ENCODE results near the gene F2R. TPM values are rescaled to one million over a fixed set of nuclear protein-coding genes. Genes with fewer than 3 reads are reported as not detected.
A peak's percentile ranks its signal among the peaks of the same experiment; 100 is the strongest.
"Not testable (repeated sequence)": the region's sequence is repeated elsewhere in the genome, so short reads cannot be mapped to it uniquely, and the experiment has no call there.

The F2R gene
- total RNA-seq, 2 experiments from 2014 or later, result 39.7 to 44.7 TPM

GRCh38 chr5:76733049-76733417 is 17.1 kb downstream of the F2R start:
- H3K4me1 Mint-ChIP-seq, result peaks cover 68% of the 10 kb centered on the region

GRCh38 chr5:76735762-76736545 is 20.0 kb downstream of the F2R start:
- H3K27ac Mint-ChIP-seq, result peak overlapping the region; percentile 74
- CTCF ChIA-PET, result interaction anchor here (0.7 to 6.6 kb wide), 10 partner anchors 9 to 332 kb away, joined by 3 to 67 read pairs (median 4); no protein-coding TSS in a partner anchor
- H3K4me1 Mint-ChIP-seq, result peaks cover 85% of the 10 kb centered on the region
- ATAC-seq, result no peak
- no peaks in the 10 kb centered on the region for H3K9me3 Mint-ChIP-seq (ENCODE audit: low read depth)
- DNase-seq, result peak; percentile 38
- no peaks in the 10 kb centered on the region for H3K27me3 Mint-ChIP-seq
- no peak overlapping the region for H3K4me3 Mint-ChIP-seq
- H3K36me3 Mint-ChIP-seq, result peaks cover 40% of the 10 kb centered on the region

More at GRCh38 chr5:76733049-76733417, 17.1 kb downstream of the F2R start:
- H3K9me3 Mint-ChIP-seq (ENCODE audit: low read depth), result peaks cover 22% of the 10 kb centered on the region
- CTCF ChIA-PET, result interaction anchor here (1.2 to 2.8 kb wide), 9 partner anchors 11 to 297 kb away, joined by 3 to 18 read pairs (median 6); partner anchors contain the start of genes AGGF1 and F2R
- peak overlapping the region; percentile 95 for H3K27ac Mint-ChIP-seq
- peak overlapping the region; percentile 65 for H3K4me3 Mint-ChIP-seq
- H3K36me3 Mint-ChIP-seq, result peaks cover 67% of the 10 kb centered on the region
- ATAC-seq (peak; percentile 86), DNase-seq (peak; percentile 94)
- H3K27me3 Mint-ChIP-seq, result no peaks in the 10 kb centered on the region

- peaks cover 86% of the 10 kb centered on the region for H3K4me1 Mint-ChIP-seq
- H3K9me3 Mint-ChIP-seq (ENCODE audit: low read depth), result no peaks in the 10 kb centered on the region
- DNase-seq (peak; percentile 37), ATAC-seq (no peak)
- peak overlapping the region; percentile 87 for H3K27ac Mint-ChIP-seq
- CTCF ChIA-PET, result interaction anchor here (0.6 to 6.6 kb wide), 15 partner anchors 8 to 194 kb away, joined by 3 to 67 read pairs (median 4); no protein-coding TSS in a partner anchor
- H3K36me3 Mint-ChIP-seq, result peaks cover 34% of the 10 kb centered on the region
- H3K4me3 Mint-ChIP-seq, result peak overlapping the region; percentile 41
- no peaks in the 10 kb centered on the region for H3K27me3 Mint-ChIP-seq
Observed at GRCh38 chr5:76736679-76737556, 21.0 kb downstream of the F2R start.

GRCh38 chr5:76737846-76738245 is 21.9 kb downstream of the F2R start:
- H3K4me3 Mint-ChIP-seq, result peak overlapping the region; percentile 65
- H3K9me3 Mint-ChIP-seq (ENCODE audit: low read depth), result no peaks in the 10 kb centered on the region
- H3K36me3 Mint-ChIP-seq, result peaks cover 28% of the 10 kb centered on the region
- CTCF ChIA-PET, result interaction anchor here (1.0 to 6.6 kb wide), 13 partner anchors 9 to 293 kb away, joined by 3 to 67 read pairs (median 4); no protein-coding TSS in a partner anchor
- ATAC-seq, result no peak
- H3K4me1 Mint-ChIP-seq, result peaks cover 78% of the 10 kb centered on the region
- H3K27ac Mint-ChIP-seq, result peak overlapping the region; percentile 97
- no peaks in the 10 kb centered on the region for H3K27me3 Mint-ChIP-seq
- peak; percentile 33 for DNase-seq

GRCh38 chr5:76741506-76741905 is 25.6 kb downstream of the F2R start:
- not testable (repeated sequence) for H3K36me3 Mint-ChIP-seq; H3K4me3 Mint-ChIP-seq; H3K9me3 Mint-ChIP-seq (ENCODE audit: low read depth); H3K27me3 Mint-ChIP-seq; ATAC-seq
- Mint-ChIP-seq H3K27ac (peak overlapping the region; percentile 0), H3K4me1 (peaks cover 49% of the 10 kb centered on the region)
- CTCF ChIA-PET, result interaction anchor here (1.3 to 6.6 kb wide), 3 partner anchors 11 to 114 kb away, joined by 4 to 67 read pairs (median 5); no protein-coding TSS in a partner anchor
- DNase-seq, result peak; percentile 37

GRCh38 chr5:76742583-76742982 is 26.7 kb downstream of the F2R start:
- H3K27ac Mint-ChIP-seq, result no peak overlapping the region
- CTCF ChIA-PET, result interaction anchor here (0.9 to 1.2 kb wide), 3 partner anchors 20 to 32 kb away, joined by 3 to 6 read pairs (median 3); no protein-coding TSS in a partner anchor
- no peaks in the 10 kb centered on the region for H3K27me3 Mint-ChIP-seq
- no peak overlapping the region for H3K4me3 Mint-ChIP-seq
- ATAC-seq (no peak), DNase-seq (peak; percentile 26)
- no peaks in the 10 kb centered on the region for H3K36me3 Mint-ChIP-seq
- no peaks in the 10 kb centered on the region for H3K9me3 Mint-ChIP-seq (ENCODE audit: low read depth)
- peaks cover 40% of the 10 kb centered on the region for H3K4me1 Mint-ChIP-seq

GRCh38 chr5:76744632-76745031 is 28.7 kb downstream of the F2R start:
- no peaks in the 10 kb centered on the region for H3K9me3 Mint-ChIP-seq (ENCODE audit: low read depth)
- peaks cover 24% of the 10 kb centered on the region for H3K4me1 Mint-ChIP-seq
- no peaks in the 10 kb centered on the region for H3K36me3 Mint-ChIP-seq
- DNase-seq (no peak), ATAC-seq (no peak)
- H3K4me3 Mint-ChIP-seq, result no peak overlapping the region
- H3K27me3 Mint-ChIP-seq, result no peaks in the 10 kb centered on the region
- CTCF ChIA-PET, result interaction anchor here (0.6 to 2.2 kb wide), 5 partner anchors 8 to 30 kb away, joined by 3 to 13 read pairs (median 3); no protein-coding TSS in a partner anchor
- H3K27ac Mint-ChIP-seq, result peak overlapping the region; percentile 24

- ATAC-seq, result no peak
- Mint-ChIP-seq H3K9me3 (ENCODE audit: low read depth) (no peaks in the 10 kb centered on the region), H3K36me3 (no peaks in the 10 kb centered on the region), H3K27ac (no peak overlapping the region), H3K4me1 (peaks cover 16% of the 10 kb centered on the region), H3K27me3 (no peaks in the 10 kb centered on the region), H3K4me3 (no peak overlapping the region)
- DNase-seq, result peak; percentile 22
- CTCF ChIA-PET, result interaction anchor here (1.4 to 2.2 kb wide), 2 partner anchors 29 kb away, joined by 4 to 13 read pairs; no protein-coding TSS in a partner anchor
Observed at GRCh38 chr5:76745670-76746069, 29.7 kb downstream of the F2R start.

- no peaks in the 10 kb centered on the region for H3K9me3 Mint-ChIP-seq (ENCODE audit: low read depth)
- DNase-seq (no peak), ATAC-seq (no peak)
- CTCF ChIA-PET, result interaction anchor here (0.8 to 1.4 kb wide), 3 partner anchors 8 to 28 kb away, joined by 3 to 5 read pairs (median 4); no protein-coding TSS in a partner anchor
- no peaks in the 10 kb centered on the region for H3K36me3 Mint-ChIP-seq
- H3K4me1 Mint-ChIP-seq, result peaks cover 6% of the 10 kb centered on the region
- H3K4me3 Mint-ChIP-seq, result no peak overlapping the region
- no peak overlapping the region for H3K27ac Mint-ChIP-seq
- H3K27me3 Mint-ChIP-seq, result no peaks in the 10 kb centered on the region
Observed at GRCh38 chr5:76746677-76747076, 30.8 kb downstream of the F2R start.

GRCh38 chr5:76747706-76748105 is 31.8 kb downstream of the F2R start:
- Mint-ChIP-seq H3K36me3 (no peaks in the 10 kb centered on the region), H3K27me3 (no peaks in the 10 kb centered on the region), H3K4me1 (peaks cover 4% of the 10 kb centered on the region), H3K4me3 (no peak overlapping the region), H3K9me3 (ENCODE audit: low read depth) (no peaks in the 10 kb centered on the region), H3K27ac (no peak overlapping the region)
- CTCF ChIA-PET, result interaction anchor here (1.0 to 1.3 kb wide), 2 partner anchors 9 to 27 kb away, joined by 3 read pairs; no protein-coding TSS in a partner anchor
- no peak for DNase-seq
- ATAC-seq, result no peak

GRCh38 chr5:76751291-76751690 is 35.4 kb downstream of the F2R start:
- Mint-ChIP-seq H3K4me3 (no peak overlapping the region), H3K9me3 (ENCODE audit: low read depth) (no peaks in the 10 kb centered on the region), H3K4me1 (peaks cover 4% of the 10 kb centered on the region), H3K27me3 (no peaks in the 10 kb centered on the region), H3K36me3 (no peaks in the 10 kb centered on the region), H3K27ac (no peak overlapping the region)
- no peak for DNase-seq
- no peak for ATAC-seq
- CTCF ChIA-PET, result interaction anchor here (0.8 to 1.5 kb wide), 2 partner anchors 23 to 47 kb away, joined by 3 to 4 read pairs; no protein-coding TSS in a partner anchor

- no peak for ATAC-seq
- H3K27me3 Mint-ChIP-seq, result no peaks in the 10 kb centered on the region
- CTCF ChIA-PET, result interaction anchor here (0.8 to 1.9 kb wide), 3 partner anchors 14 to 20 kb away, joined by 3 to 6 read pairs (median 4); no protein-coding TSS in a partner anchor
- no peaks in the 10 kb centered on the region for H3K36me3 Mint-ChIP-seq
- H3K4me1 Mint-ChIP-seq, result no peaks in the 10 kb centered on the region
- no peak overlapping the region for H3K27ac Mint-ChIP-seq
- no peak for DNase-seq
- H3K4me3 Mint-ChIP-seq, result no peak overlapping the region
- no peaks in the 10 kb centered on the region for H3K9me3 Mint-ChIP-seq (ENCODE audit: low read depth)
Observed at GRCh38 chr5:76754668-76755078, 38.7 kb downstream of the F2R start.

Data from activated CD8-positive, alpha-beta memory T cell treated with anti-CD3 and anti-CD28 coated beads, Interleukin-2, amount 10 ng/mL, durations not matched to agents 7 days and 5 days (primary cell).